Tibial nerve (tissue), 3 donors: ENCODE data around the gene KCNC3.

ENCODE experiments used
- POLR2A ChIP-seq, 2 donors: fragments of 450-650 bp; IDR thresholded peaks; one replicate each; pipeline ENCODE4 v1.6.1; 2017; ENCODE audit warnings: antibody characterized with exemption in 2 of 2, mild to moderate bottlenecking in 2 of 2, moderate library complexity in 2 of 2
- TF ChIP-seq, protein P1 (sequence below), 5 experiments: fragments of 200-600 bp in 3 of 5; fragments of 450-650 bp in 2 of 5; sonication (generic) in 3 of 5; IDR thresholded peaks; one replicate each; pipeline ENCODE4 v1.5.1; 2016 to 2019; ENCODE audit warnings: antibody characterized with exemption in 5 of 5, mild to moderate bottlenecking in 3 of 5, moderate library complexity in 2 of 5

GRCh38 chr19:50361290-50362029 lies 32.3 kb upstream of the KCNC3 start:
- TF ChIP-seq, protein P1, sequence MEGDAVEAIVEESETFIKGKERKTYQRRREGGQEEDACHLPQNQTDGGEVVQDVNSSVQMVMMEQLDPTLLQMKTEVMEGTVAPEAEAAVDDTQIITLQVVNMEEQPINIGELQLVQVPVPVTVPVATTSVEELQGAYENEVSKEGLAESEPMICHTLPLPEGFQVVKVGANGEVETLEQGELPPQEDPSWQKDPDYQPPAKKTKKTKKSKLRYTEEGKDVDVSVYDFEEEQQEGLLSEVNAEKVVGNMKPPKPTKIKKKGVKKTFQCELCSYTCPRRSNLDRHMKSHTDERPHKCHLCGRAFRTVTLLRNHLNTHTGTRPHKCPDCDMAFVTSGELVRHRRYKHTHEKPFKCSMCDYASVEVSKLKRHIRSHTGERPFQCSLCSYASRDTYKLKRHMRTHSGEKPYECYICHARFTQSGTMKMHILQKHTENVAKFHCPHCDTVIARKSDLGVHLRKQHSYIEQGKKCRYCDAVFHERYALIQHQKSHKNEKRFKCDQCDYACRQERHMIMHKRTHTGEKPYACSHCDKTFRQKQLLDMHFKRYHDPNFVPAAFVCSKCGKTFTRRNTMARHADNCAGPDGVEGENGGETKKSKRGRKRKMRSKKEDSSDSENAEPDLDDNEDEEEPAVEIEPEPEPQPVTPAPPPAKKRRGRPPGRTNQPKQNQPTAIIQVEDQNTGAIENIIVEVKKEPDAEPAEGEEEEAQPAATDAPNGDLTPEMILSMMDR (IDR thresholded peaks at IDR 0.05) = no peak
- no peak for TF ChIP-seq POLR2A (IDR thresholded peaks at IDR 0.05)
